IPS DF 6.9 (cell line): Measurements from ENCODE around the gene TTC23.

Experiments
- DNase-seq: peaks from one replicate; pipeline ENCODE4 v3.0.0-alpha.2; 2013; ENCODE audit warnings: low read depth, low spot score
- H3K27ac ChIP-seq: one replicate; pipeline ENCODE4 v1.5.1; 2013; ENCODE audit warnings: low read length, control low read depth
- H3K27me3 ChIP-seq: 2 replicates; pipeline ENCODE4 v1.6.1; 2013; ENCODE audit warnings: mild to moderate bottlenecking, low read length; ENCODE audit not compliant: control insufficient read depth, insufficient read depth
- H3K36me3 ChIP-seq: 2 replicates; pipeline ENCODE4 v1.6.1; 2013; ENCODE audit warnings: low read length; ENCODE audit not compliant: control insufficient read depth, insufficient read depth
- H3K4me1 ChIP-seq: 2 replicates; pipeline ENCODE4 v1.6.1; 2013; ENCODE audit warnings: low read length; ENCODE audit not compliant: control insufficient read depth, insufficient read depth
- H3K4me3 ChIP-seq: 2 replicates; pipeline ENCODE4 v1.5.1; 2013; ENCODE audit warnings: mild to moderate bottlenecking, low read length
- H3K9me3 ChIP-seq: 2 replicates; pipeline ENCODE4 v1.6.1; 2013; ENCODE audit warnings: low read length, inconsistent platforms; ENCODE audit not compliant: control insufficient read depth, insufficient read depth
- WGBS: extraction: QIAGEN DNeasy Blood & Tissue Kit; methylation state at CpG from one replicate; pipeline ENCODE4 v1.1.7; 2013; ENCODE audit warnings: mixed read lengths, missing lambda C conversion rate; ENCODE audit not compliant: insufficient read length, insufficient coverage; 5-methylcytosine and 5-hydroxymethylcytosine counted together

Gene TTC23

GRCh38 chr15:99122831-99123712 lies 126.3 kb downstream of the TTC23 start:
- Histone ChIP-seq H3K27me3 (no peaks in the 10 kb centered on the region), H3K36me3 (no peaks in the 10 kb centered on the region; the same call in 1 of the 2 replicates), H3K4me1 (peaks cover 8% of the 10 kb centered on the region; the same call in 1 of the 2 replicates), H3K9me3 (no peaks in the 10 kb centered on the region), H3K27ac (no peak overlapping the region), H3K4me3 (no peak overlapping the region)
- no CpG with 5 or more reads among the region's 22 CpGs for WGBS
- no peak for DNase-seq

- H3K27ac ChIP-seq: no peak overlapping the region
- H3K9me3 ChIP-seq: no peaks in the 10 kb centered on the region
- H3K27me3 ChIP-seq: no peaks in the 10 kb centered on the region
- no peaks in the 10 kb centered on the region; the same call in 1 of the 2 replicates for H3K36me3 ChIP-seq
- H3K4me3 ChIP-seq: no peak overlapping the region
- H3K4me1 ChIP-seq: peaks cover 8% of the 10 kb centered on the region; the same call in 1 of the 2 replicates
- no peak for DNase-seq
- WGBS: no CpG with 5 or more reads among the region's 8 CpGs
Measured at GRCh38 chr15:99121691-99122410, 127.5 kb downstream of the TTC23 start.

DNA sequence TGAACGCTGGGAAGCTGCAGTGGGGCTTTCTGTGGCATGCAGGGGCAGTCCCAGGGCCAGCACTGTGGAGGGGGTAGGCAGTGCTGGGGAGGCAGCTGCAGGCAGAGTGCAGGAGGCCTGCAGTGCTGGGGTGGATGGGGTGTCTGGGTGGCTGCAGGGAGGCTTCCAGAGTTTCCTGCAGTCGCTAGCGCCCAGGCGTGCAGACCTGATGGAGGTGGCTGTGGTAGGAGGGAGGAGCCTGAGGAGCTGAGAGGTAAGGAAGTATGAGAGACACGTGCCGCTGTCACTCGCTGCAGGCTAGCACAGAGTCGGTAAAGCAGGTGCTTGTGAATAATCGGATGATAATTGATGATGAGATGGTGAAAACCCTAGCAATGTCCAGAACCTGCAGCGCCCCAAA lies 128.2 kb downstream of the TTC23 start:
- Histone ChIP-seq H3K27me3 (no peaks in the 10 kb centered on the region), H3K4me3 (no peak overlapping the region), H3K9me3 (no peaks in the 10 kb centered on the region), H3K36me3 (no peaks in the 10 kb centered on the region; the same call in 1 of the 2 replicates), H3K27ac (no peak overlapping the region), H3K4me1 (peaks cover 7% of the 10 kb centered on the region; the same call in 1 of the 2 replicates)
- no CpG with 5 or more reads among the region's 10 CpGs for WGBS
- no peak for DNase-seq

DNA sequence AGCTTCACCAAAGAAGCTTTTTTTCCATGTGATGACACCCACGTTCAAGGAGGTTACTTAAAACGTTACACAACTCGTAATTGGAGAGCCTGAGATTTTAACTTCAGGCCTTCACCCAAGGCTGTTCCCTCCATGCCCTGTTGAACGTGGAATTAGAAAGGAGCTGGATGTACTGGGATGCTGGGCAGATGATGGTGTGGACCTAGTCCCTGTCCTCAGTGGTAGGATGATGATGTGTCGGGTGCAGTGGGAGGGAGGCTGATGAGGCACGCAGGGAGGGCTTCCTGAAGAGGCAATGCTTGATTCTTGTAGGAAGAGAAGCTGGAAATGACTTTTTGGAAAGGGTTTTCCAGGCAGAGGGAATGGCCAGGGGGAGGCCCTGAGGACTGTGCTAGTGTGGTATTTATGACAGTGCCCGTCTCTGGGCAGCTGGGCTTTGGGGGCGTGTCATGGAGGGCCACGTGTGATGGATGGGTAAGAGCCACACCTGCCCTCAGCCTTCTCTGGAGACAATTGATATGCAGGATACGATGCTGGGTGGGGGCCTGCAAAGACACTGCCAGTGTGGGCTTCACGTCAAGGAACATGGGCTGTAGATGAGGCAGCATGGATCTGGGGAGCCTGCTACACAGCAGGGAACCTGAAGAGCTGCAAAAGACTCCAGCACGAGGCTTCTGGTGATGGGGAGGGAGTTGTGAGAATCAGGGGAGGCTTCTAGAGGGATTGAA lies 129.2 kb downstream of the TTC23 start:
- Histone ChIP-seq H3K36me3 (no peaks in the 10 kb centered on the region; the same call in 1 of the 2 replicates), H3K27ac (no peak overlapping the region), H3K4me1 (peaks cover 5% of the 10 kb centered on the region; the same call in 1 of the 2 replicates), H3K9me3 (no peaks in the 10 kb centered on the region), H3K27me3 (no peaks in the 10 kb centered on the region), H3K4me3 (no peak overlapping the region)
- no peak for DNase-seq
- no CpG with 5 or more reads among the region's 12 CpGs for WGBS

DNA sequence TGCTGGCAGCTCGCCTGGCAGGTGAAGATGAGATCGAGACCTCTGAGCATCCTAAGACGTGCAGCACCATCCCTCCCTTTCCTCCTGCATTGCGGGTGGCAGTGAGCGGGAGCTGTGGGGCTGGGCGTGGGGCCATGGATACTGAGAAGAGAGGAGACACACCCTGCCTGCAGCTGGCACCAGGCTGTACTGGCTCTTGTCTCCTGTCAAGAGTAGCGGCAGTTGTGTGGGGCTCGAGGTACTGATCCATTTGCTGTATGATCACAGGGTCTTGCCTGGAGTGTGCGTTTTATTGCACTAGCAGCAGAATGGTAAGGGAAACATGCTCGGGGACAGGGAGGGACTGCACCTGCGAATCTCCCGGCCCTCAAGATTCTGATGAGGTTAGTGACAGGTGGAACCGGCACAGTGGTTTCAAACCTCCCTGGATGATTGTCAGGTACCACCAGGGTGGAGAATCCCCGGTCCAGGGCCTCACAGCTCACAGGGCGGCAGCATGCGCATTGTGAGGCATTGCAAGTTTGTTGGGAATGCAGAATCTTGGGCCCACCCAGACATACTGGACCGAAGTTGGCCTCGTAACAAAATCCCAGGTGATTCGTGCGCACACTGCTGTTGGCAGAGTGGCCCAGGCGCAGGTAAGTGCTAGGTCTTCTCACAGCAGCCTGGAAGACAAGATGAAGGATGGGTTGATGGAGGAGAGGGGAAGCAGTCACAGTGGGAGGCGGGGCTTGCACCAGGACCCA lies 130.4 kb downstream of the TTC23 start:
- no peaks in the 10 kb centered on the region for H3K9me3 ChIP-seq
- H3K4me3 ChIP-seq: no peak overlapping the region
- H3K4me1 ChIP-seq: 0 out of 2 replicates have a peak, but pooled peaks cover 2% of the 10 kb centered on the region
- H3K27ac ChIP-seq: no peak overlapping the region
- no peaks in the 10 kb centered on the region; the same call in 1 of the 2 replicates for H3K36me3 ChIP-seq
- no peak for DNase-seq
- no peaks in the 10 kb centered on the region for H3K27me3 ChIP-seq
- WGBS: no CpG with 5 or more reads among the region's 22 CpGs

DNA sequence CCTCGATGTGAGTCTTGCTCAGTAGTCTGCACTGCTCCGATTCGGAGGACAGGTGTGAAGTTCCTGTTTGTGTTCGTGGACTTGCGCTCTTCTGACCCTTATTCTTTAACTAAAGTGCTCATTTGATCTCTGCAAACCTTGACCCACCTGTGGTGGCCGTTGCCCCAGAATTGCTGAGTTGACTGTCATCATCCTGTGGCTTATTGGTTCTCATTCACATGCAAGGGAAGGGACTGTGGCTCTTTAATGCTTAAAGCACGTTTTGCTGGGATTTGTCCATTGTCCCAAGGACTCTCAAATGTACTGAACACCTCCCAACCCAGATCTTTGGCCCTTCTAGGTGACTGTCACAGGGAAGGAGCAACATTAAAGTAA lies 131.1 kb downstream of the TTC23 start:
- Histone ChIP-seq H3K4me3 (no peak overlapping the region), H3K4me1 (0 out of 2 replicates have a peak, but pooled peaks cover 2% of the 10 kb centered on the region), H3K27me3 (no peaks in the 10 kb centered on the region), H3K36me3 (no peaks in the 10 kb centered on the region; the same call in 1 of the 2 replicates), H3K27ac (no peak overlapping the region), H3K9me3 (no peaks in the 10 kb centered on the region)
- no CpG with 5 or more reads among the region's 7 CpGs for WGBS
- no peak for DNase-seq

DNA sequence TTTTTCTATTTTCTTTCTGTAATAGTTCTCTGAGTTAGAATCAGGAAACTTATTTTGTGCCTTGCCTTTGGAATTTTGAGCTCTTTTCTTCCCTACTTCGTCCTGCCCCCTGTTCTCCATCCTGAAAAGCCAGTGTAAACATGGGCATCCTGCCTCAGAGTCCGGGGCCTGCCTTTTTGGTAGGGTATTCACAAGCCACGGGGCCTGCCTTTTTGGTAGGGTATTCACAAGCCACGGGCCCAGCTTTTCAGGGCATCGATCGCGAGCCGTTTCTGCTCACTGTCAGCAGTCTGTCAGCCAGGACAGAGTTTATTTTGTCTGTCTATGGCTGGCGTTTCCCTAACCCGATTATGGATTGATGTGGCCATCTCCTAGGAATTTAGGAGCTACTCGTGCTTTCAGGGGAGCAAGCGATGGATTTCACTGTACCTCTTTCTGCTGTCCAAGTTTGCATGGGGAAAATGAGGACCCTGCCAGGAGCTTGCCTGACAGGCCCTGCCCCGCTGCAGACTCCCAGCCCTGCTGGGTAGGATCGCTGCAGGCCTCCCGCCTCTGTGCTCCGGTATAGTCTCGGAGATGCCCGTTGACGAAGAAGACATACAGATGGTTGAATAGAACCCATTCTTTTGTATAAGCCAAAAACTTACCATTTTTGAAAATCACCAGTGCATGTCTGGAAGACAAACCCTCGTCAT lies 131.7 kb downstream of the TTC23 start:
- no peak for DNase-seq
- no peaks in the 10 kb centered on the region for H3K9me3 ChIP-seq
- no peak overlapping the region for H3K27ac ChIP-seq
- no peaks in the 10 kb centered on the region; the same call in 1 of the 2 replicates for H3K36me3 ChIP-seq
- WGBS: no CpG with 5 or more reads among the region's 20 CpGs
- no peak overlapping the region for H3K4me3 ChIP-seq
- no peaks in the 10 kb centered on the region for H3K27me3 ChIP-seq
- H3K4me1 ChIP-seq: 0 out of 2 replicates have a peak, but pooled peaks cover 2% of the 10 kb centered on the region

GRCh38 chr15:99117111-99117510 lies 132.3 kb downstream of the TTC23 start:
- WGBS: no CpG with 5 or more reads among the region's 8 CpGs
- no peak for DNase-seq
- Histone ChIP-seq H3K27me3 (no peaks in the 10 kb centered on the region), H3K4me1 (0 out of 2 replicates have a peak, but pooled peaks cover 2% of the 10 kb centered on the region), H3K9me3 (no peaks in the 10 kb centered on the region), H3K4me3 (no peak overlapping the region), H3K27ac (no peak overlapping the region), H3K36me3 (no peaks in the 10 kb centered on the region; the same call in 1 of the 2 replicates)
